BE2C (cell line): ENCODE results near the gene SNX25.
A peak's percentile ranks its signal among the peaks of the same experiment; 100 is the strongest.

ENCODE experiments used
- DNase-seq: peaks from one replicate; pipeline ENCODE4 v3.0.0-alpha.2; 2020
- H3K27me3 ChIP-seq: fragments of 250-450 bp; sonication (Bioruptor Pico); 2 replicates; pipeline ENCODE4 v1.5.1; 2020; ENCODE audit warnings: mild to moderate bottlenecking
- H3K36me3 ChIP-seq: fragments of 250-450 bp; sonication (Bioruptor Pico); 2 replicates; pipeline ENCODE4 v1.5.1; 2020; ENCODE audit warnings: mild to moderate bottlenecking
- H3K4me1 ChIP-seq: fragments of 250-450 bp; sonication (Bioruptor Pico); 2 replicates; pipeline ENCODE4 v1.5.1; 2020
- H3K4me3 ChIP-seq: 2 replicates; pipeline ENCODE4 v1.5.1; 2011; ENCODE audit warnings: low read depth, low read length
- H3K9me3 ChIP-seq: fragments of 250-450 bp; sonication (Bioruptor Pico); 2 replicates; pipeline ENCODE4 v1.5.1; 2020
- CTCF ChIP-seq: IDR thresholded peaks from 2 replicates; pipeline ENCODE4 v1.5.1; 2012; ENCODE audit warnings: mild to moderate bottlenecking, low read depth, low read length

The SNX25 gene

GRCh38 chr4:185343726-185344581 lies 134.6 kb downstream of the SNX25 start:
- TF ChIP-seq CTCF = no peak
- no peaks in the 10 kb centered on the region for H3K9me3 ChIP-seq
- no peaks in the 10 kb centered on the region for H3K27me3 ChIP-seq
- H3K4me3 ChIP-seq = no peak overlapping the region
- DNase-seq = peak; percentile 58
- H3K36me3 ChIP-seq = no peaks in the 10 kb centered on the region
- H3K4me1 ChIP-seq = peaks cover 13% of the 10 kb centered on the region

- H3K27me3 ChIP-seq = no peaks in the 10 kb centered on the region
- H3K4me3 ChIP-seq = no peak overlapping the region
- H3K36me3 ChIP-seq = no peaks in the 10 kb centered on the region
- peaks cover 13% of the 10 kb centered on the region for H3K4me1 ChIP-seq
- no peaks in the 10 kb centered on the region for H3K9me3 ChIP-seq
- no peak for TF ChIP-seq CTCF
- no peak for DNase-seq
Observed at GRCh38 chr4:185344743-185345538, 135.5 kb downstream of the SNX25 start.

- H3K4me3 ChIP-seq = no peak overlapping the region
- H3K9me3 ChIP-seq = no peaks in the 10 kb centered on the region
- no peaks in the 10 kb centered on the region for H3K27me3 ChIP-seq
- no peak for DNase-seq
- peaks cover 10% of the 10 kb centered on the region; the same call in 1 of the 2 replicates for H3K4me1 ChIP-seq
- no peaks in the 10 kb centered on the region for H3K36me3 ChIP-seq
- TF ChIP-seq CTCF = no peak
Observed at GRCh38 chr4:185346975-185347601, 137.7 kb downstream of the SNX25 start.

GRCh38 chr4:185351691-185352090 lies 142.3 kb downstream of the SNX25 start:
- TF ChIP-seq CTCF = no peak
- Histone ChIP-seq H3K9me3 (no peaks in the 10 kb centered on the region), H3K4me3 (no peak overlapping the region), H3K4me1 (no peaks in the 10 kb centered on the region), H3K27me3 (no peaks in the 10 kb centered on the region), H3K36me3 (no peaks in the 10 kb centered on the region)
- DNase-seq = no peak

- H3K4me3 ChIP-seq = no peak overlapping the region
- H3K4me1 ChIP-seq = no peaks in the 10 kb centered on the region
- H3K27me3 ChIP-seq = no peaks in the 10 kb centered on the region
- no peak for TF ChIP-seq CTCF
- H3K9me3 ChIP-seq = no peaks in the 10 kb centered on the region
- DNase-seq = no peak
- H3K36me3 ChIP-seq = no peaks in the 10 kb centered on the region
Observed at GRCh38 chr4:185352202-185352601, 142.8 kb downstream of the SNX25 start.
